ENCODE results near the gene MTG2. TPM values are rescaled to one million over a fixed set of nuclear protein-coding genes. Genes with fewer than 3 reads are reported as not detected.

MTG2 gene
- total and polyA plus RNA-seq, 4 donors: 18.3 to 35.5 (median 28.5) TPM

GRCh38 chr20:62139636-62140035 lies 43.2 kb upstream of the MTG2 start:
- ATAC-seq (ENCODE audit: insufficient read depth, low FRiP score): no peak
- Histone ChIP-seq H3K4me1 (ENCODE audit: control insufficient read depth in 5 of 5, insufficient read depth in 5 of 5, low read length in 5 of 5) (peaks cover 1 to 16% (median 11%) of the 10 kb centered on the region in 5 donors), H3K4me3 (no peak overlapping the region), H3K27ac (ENCODE audit: low read depth in 1 of 2, low read length in 1 of 2) (no peak overlapping the region), H3K36me3 (ENCODE audit: control insufficient read depth in 4 of 4, insufficient read depth in 4 of 4, low read length in 4 of 4) (peaks cover 34 to 49% (median 41%) of the 10 kb centered on the region in 4 donors), H3K9me3 (ENCODE audit: control insufficient read depth in 4 of 4, insufficient read depth in 3 of 4, low read length in 3 of 4) (no peaks in the 10 kb centered on the region), H3K27me3 (ENCODE audit: control insufficient read depth in 3 of 3, insufficient read depth in 3 of 3, low read length in 2 of 3) (no peaks in the 10 kb centered on the region), H3K9ac (ENCODE audit: insufficient read depth in 1 of 2, low read length in 2 of 2) (no peak overlapping the region)
- DNase-seq: no peak
- no peak for TF ChIP-seq CTCF (IDR thresholded peaks at IDR 0.05; ENCODE audit: control extremely low read depth, extremely low read depth)
- 93 to 94% methylated on average over 13 of the region's 13 CpGs for WGBS, 2 donors

GRCh38 chr20:62141043-62141396 lies 41.8 kb upstream of the MTG2 start:
- ATAC-seq (ENCODE audit: insufficient read depth, low FRiP score) (no peak), DNase-seq (no peak)
- 80 to 92% methylated on average over 7 of the region's 7 CpGs for WGBS, 2 donors
- TF ChIP-seq CTCF (IDR thresholded peaks at IDR 0.05; ENCODE audit: control extremely low read depth, extremely low read depth): no peak
- Histone ChIP-seq H3K27ac (ENCODE audit: low read depth in 1 of 2, low read length in 1 of 2) (peak overlapping the region in 1 of 2 donors; percentile 13), H3K9ac (ENCODE audit: insufficient read depth in 1 of 2, low read length in 2 of 2) (no peak overlapping the region), H3K27me3 (ENCODE audit: control insufficient read depth in 3 of 3, insufficient read depth in 3 of 3, low read length in 2 of 3) (no peaks in the 10 kb centered on the region), H3K4me1 (ENCODE audit: control insufficient read depth in 5 of 5, insufficient read depth in 5 of 5, low read length in 5 of 5) (peaks cover 4 to 26% (median 16%) of the 10 kb centered on the region in 5 donors), H3K9me3 (ENCODE audit: control insufficient read depth in 4 of 4, insufficient read depth in 3 of 4, low read length in 3 of 4) (no peaks in the 10 kb centered on the region), H3K4me3 (no peak overlapping the region), H3K36me3 (ENCODE audit: control insufficient read depth in 4 of 4, insufficient read depth in 4 of 4, low read length in 4 of 4) (peaks cover 31 to 45% (median 39%) of the 10 kb centered on the region in 4 donors)

- 21% methylated on average over 14 of the region's 14 CpGs for WGBS, 2 donors
These were observed 41.2 kb upstream of the MTG2 start for GRCh38 chr20:62141397-62142251.

More at GRCh38 chr20:62141397-62142251, 41.2 kb upstream of the MTG2 start:
- Histone ChIP-seq H3K9me3 (ENCODE audit: control insufficient read depth in 4 of 4, insufficient read depth in 3 of 4, low read length in 3 of 4) (no peaks in the 10 kb centered on the region), H3K4me3 (peak overlapping the region; percentile 98), H3K36me3 (ENCODE audit: control insufficient read depth in 4 of 4, insufficient read depth in 4 of 4, low read length in 4 of 4) (peaks cover 31 to 40% (median 38%) of the 10 kb centered on the region in 4 donors), H3K27me3 (ENCODE audit: control insufficient read depth in 3 of 3, insufficient read depth in 3 of 3, low read length in 2 of 3) (no peaks in the 10 kb centered on the region), H3K4me1 (ENCODE audit: control insufficient read depth in 5 of 5, insufficient read depth in 5 of 5, low read length in 5 of 5) (peaks cover 4 to 26% (median 16%) of the 10 kb centered on the region in 5 donors), H3K27ac (ENCODE audit: low read depth in 1 of 2, low read length in 1 of 2) (peak overlapping the region; percentile 22 to 98), H3K9ac (ENCODE audit: insufficient read depth in 1 of 2, low read length in 2 of 2) (peak overlapping the region; percentile 36 to 59)
- ATAC-seq (ENCODE audit: insufficient read depth, low FRiP score) (no peak), DNase-seq (no peak)
- TF ChIP-seq CTCF (IDR thresholded peaks at IDR 0.05; ENCODE audit: control extremely low read depth, extremely low read depth): no peak

Data from lung (tissue), 12 donors.